Keratinocyte (primary cell): ENCODE measurements around the gene ZNF593OS. TPM values are rescaled to one million over a fixed set of nuclear protein-coding genes. Genes with fewer than 3 reads are reported as not detected.

Experiments
- DNase-seq: peaks from one replicate; pipeline ENCODE4 v3.0.0-alpha.2; 2011; ENCODE audit warnings: low read depth, missing footprints, low spot score
- FAIRE-seq: peaks from 2 replicates; lab custom pipeline; 2011; peaks lifted over from hg19 to GRCh38; lab: Jason Lieb, UNC
- H2AFZ ChIP-seq: 2 replicates; pipeline ENCODE4 v1.6.0; 2012; ENCODE audit warnings: low read length, control low read depth, inconsistent platforms; ENCODE audit not compliant: control insufficient read depth
- H3K27ac ChIP-seq: 2 replicates; pipeline ENCODE4 v1.5.1; 2011; ENCODE audit warnings: low read length; ENCODE audit not compliant: control insufficient read depth, insufficient read depth
- H3K27me3 ChIP-seq: 3 replicates; pipeline ENCODE4 v1.6.0; 2011; ENCODE audit warnings: low read length; ENCODE audit not compliant: control insufficient read depth, insufficient read depth; ENCODE audit errors: extremely low read depth
- H3K36me3 ChIP-seq, 2 experiments: 2 replicates in 1 of 2; 3 replicates in 1 of 2; pipeline ENCODE4 v1.5.1; 2011; ENCODE audit warnings: low read length in 2 of 2, mild to moderate bottlenecking in 1 of 2; ENCODE audit not compliant: control insufficient read depth in 2 of 2, insufficient read depth in 2 of 2; ENCODE audit errors: extremely low read depth in 1 of 2
- H3K4me1 ChIP-seq: 3 replicates; pipeline ENCODE4 v1.5.1; 2011; ENCODE audit warnings: low read length; ENCODE audit not compliant: control insufficient read depth, insufficient read depth; ENCODE audit errors: extremely low read depth
- H3K4me2 ChIP-seq: 3 replicates; pipeline ENCODE4 v1.6.0; 2011; ENCODE audit warnings: low read depth, low read length; ENCODE audit not compliant: control insufficient read depth, insufficient read depth; ENCODE audit errors: extremely low read depth
- H3K4me3 ChIP-seq, 3 experiments: fragments of 200-600 bp in 1 of 3; sonication (generic) in 1 of 3; 2 replicates in 2 of 3; 3 replicates in 1 of 3; pipeline ENCODE4 v1.5.1; 2011 to 2016; ENCODE audit warnings: low read length in 3 of 3, mild to moderate bottlenecking in 3 of 3, control low read depth in 2 of 3, inconsistent platforms in 1 of 3, low read depth in 1 of 3, mixed read lengths in 1 of 3, mixed run types in 1 of 3, moderate library complexity in 1 of 3; ENCODE audit not compliant: control insufficient read depth in 2 of 3, insufficient read depth in 2 of 3; ENCODE audit errors: extremely low read depth in 1 of 3
- H3K79me2 ChIP-seq: 2 replicates; pipeline ENCODE4 v1.6.0; 2012; ENCODE audit warnings: low read length; ENCODE audit not compliant: control insufficient read depth, insufficient read depth
- H3K9ac ChIP-seq: 3 replicates; pipeline ENCODE4 v1.6.0; 2011; ENCODE audit warnings: low read length; ENCODE audit not compliant: control insufficient read depth, insufficient read depth; ENCODE audit errors: extremely low read depth
- H3K9me1 ChIP-seq: 3 replicates; pipeline ENCODE4 v1.6.0; 2011; ENCODE audit warnings: low read length; ENCODE audit not compliant: control insufficient read depth, insufficient read depth; ENCODE audit errors: extremely low read depth
- H3K9me3 ChIP-seq: 2 replicates; pipeline ENCODE4 v1.5.1; 2012; ENCODE audit warnings: low read depth, low read length; ENCODE audit not compliant: control insufficient read depth
- H4K20me1 ChIP-seq: 3 replicates; pipeline ENCODE4 v1.6.0; 2011; ENCODE audit warnings: low read length; ENCODE audit not compliant: control insufficient read depth, insufficient read depth; ENCODE audit errors: extremely low read depth
- CTCF ChIP-seq, 3 experiments: IDR thresholded peaks in 1 of 3; conservative IDR thresholded peaks in 1 of 3; optimal IDR thresholded peaks in 1 of 3; 2 replicates in 2 of 3; 3 replicates in 1 of 3; pipeline versions ENCODE3 to v1.5.1; 2011; ENCODE audit warnings: low read length in 3 of 3, mild to moderate bottlenecking in 3 of 3, moderate library complexity in 2 of 3, control low read depth in 1 of 3, inconsistent platforms in 1 of 3; ENCODE audit not compliant: insufficient read depth in 2 of 3; ENCODE audit errors: extremely low read depth in 1 of 3
- EZH2 ChIP-seq: IDR thresholded peaks from one replicate; pipeline ENCODE4 v1.6.1; 2012; ENCODE audit warnings: inconsistent platforms, mild to moderate bottlenecking, low read length, moderate library complexity
- dilution Hi-C: fragments of 300-500 bp; cut with MboI; formaldehyde crosslinking; loops from one replicate; pipeline ENCODE4 v1.7.0; 2020; ENCODE audit warnings: low sequenced_read_pairs; ENCODE audit not compliant: extremely low pct_ligation_motif_present
- polyA plus RNA-seq, 5 experiments: library from polyadenylated mRNA; depleted of rRNA in 3 of 5; stranded (reverse) in 3 of 5; stranded (forward) in 1 of 5; unstranded in 1 of 5; fragments of >200 nt; gene quantifications; 1 replicate in 1 of 5; 2 replicates in 3 of 5; 3 replicates in 1 of 5; pipeline versions ENCODE4 v1.2.1 to v1.2.3, GENCODE V29; 2011 to 2012; ENCODE audit warnings: missing spikeins in 2 of 5, low read depth in 1 of 5, low replicate concordance in 1 of 5

ZNF593OS gene
- polyA plus RNA-seq, 1 donor (not counting 4 experiments of a cell fraction or from before 2014, with no cell fraction given), result not detected

GRCh38 chr1:26148887-26149286 lies 22.7 kb downstream of the ZNF593OS start:
- H3K4me2 ChIP-seq, result no peak overlapping the region
- no peak overlapping the region for H3K4me3 ChIP-seq
- dilution Hi-C loops, result no loop called here
- DNase-seq (no peak), FAIRE-seq (no peak)
- TF ChIP-seq EZH2 (no peak), CTCF (optimal IDR thresholded peaks at IDR 0.05 in 1 of 3, IDR thresholded peaks at IDR 0.05 in 1 of 3, conservative IDR thresholded peaks at IDR 0.05 in 1 of 3; ENCODE audit: extremely low read depth in 1 of 3, insufficient read depth in 2 of 3, low read length in 3 of 3) (no peak)
- no peaks in the 10 kb centered on the region for H3K36me3 ChIP-seq
- H3K9me3 ChIP-seq, result no peaks in the 10 kb centered on the region
- H3K4me1 ChIP-seq, result no peaks in the 10 kb centered on the region
- no peaks in the 10 kb centered on the region for H3K9me1 ChIP-seq
- H2AFZ ChIP-seq, result no peak overlapping the region
- H3K9ac ChIP-seq, result no peak overlapping the region
- H4K20me1 ChIP-seq, result no peaks in the 10 kb centered on the region
- no peaks in the 10 kb centered on the region for H3K27me3 ChIP-seq
- H3K79me2 ChIP-seq, result no peaks in the 10 kb centered on the region
- H3K27ac ChIP-seq, result no peak overlapping the region

- dilution Hi-C loops, result no loop called here
- Histone ChIP-seq H3K27ac (no peak overlapping the region), H3K9me1 (no peaks in the 10 kb centered on the region), H3K9ac (no peak overlapping the region), H4K20me1 (no peaks in the 10 kb centered on the region), H3K4me2 (no peak overlapping the region), H3K9me3 (no peaks in the 10 kb centered on the region), H3K27me3 (no peaks in the 10 kb centered on the region), H3K4me1 (no peaks in the 10 kb centered on the region), H3K36me3 (no peaks in the 10 kb centered on the region), H2AFZ (no peak overlapping the region), H3K79me2 (no peaks in the 10 kb centered on the region), H3K4me3 (no peak overlapping the region)
- DNase-seq, result no peak
- TF ChIP-seq CTCF (optimal IDR thresholded peaks at IDR 0.05 in 1 of 3, IDR thresholded peaks at IDR 0.05 in 1 of 3, conservative IDR thresholded peaks at IDR 0.05 in 1 of 3; ENCODE audit: extremely low read depth in 1 of 3, insufficient read depth in 2 of 3, low read length in 3 of 3) (no peak), EZH2 (no peak)
- no peak for FAIRE-seq
Observed at GRCh38 chr1:26145960-26146294, 25.7 kb downstream of the ZNF593OS start.
